Panc1 (cell line): ENCODE measurements around the gene GSG1L. TPM values are rescaled to one million over a fixed set of nuclear protein-coding genes. Genes with fewer than 3 reads are reported as not detected.

Experiments used
- ATAC-seq: fragments of 200-7000 bp; cut with Tn5 transposase; 2 replicates; pipeline ENCODE4 v1.9.1; 2020; ENCODE audit warnings: mild to moderate bottlenecking, moderate library complexity
- BruUV-seq: library from RNA; stranded (reverse); fragments of 400-500 nt; replicated peaks from 2 replicates; lab custom pipeline; 2021; lab: Mats Ljungman, UMichigan
- CTCF ChIA-PET: fragments of 300-600 bp; sonication (Branson Sonifier 250); formaldehyde crosslinking; loops from one replicate; lab custom pipeline; 2022; ENCODE audit warnings: antibody characterized with exemption; lab: Charles Lee
- POLR2A ChIA-PET: fragments of 300-600 bp; sonication (Branson Sonifier 250); formaldehyde crosslinking; loops from one replicate; lab custom pipeline; 2022; ENCODE audit warnings: antibody characterized with exemption; lab: Charles Lee
- DNase-seq: peaks from one replicate; pipeline ENCODE4 v3.0.0-alpha.2; 2010; ENCODE audit warnings: low read depth, low spot score
- H3K27ac ChIP-seq: 2 replicates; pipeline ENCODE4 v1.5.1; 2011; ENCODE audit warnings: mild to moderate bottlenecking, low read length, inconsistent platforms
- H3K27me3 ChIP-seq: fragments of 200-500 bp; sonication (Bioruptor generic); 2 replicates; pipeline ENCODE4 v1.6.0; 2014; ENCODE audit warnings: low read length, inconsistent platforms; ENCODE audit not compliant: control insufficient read depth, insufficient read depth
- H3K36me3 ChIP-seq: fragments of 200-500 bp; sonication (Bioruptor generic); 2 replicates; pipeline ENCODE4 v1.5.1; 2014; ENCODE audit warnings: inconsistent platforms, mild to moderate bottlenecking, low read length, moderate library complexity; ENCODE audit not compliant: control insufficient read depth, insufficient read depth
- H3K4me1 ChIP-seq: 2 replicates; pipeline ENCODE4 v1.5.1; 2011; ENCODE audit warnings: inconsistent platforms, mild to moderate bottlenecking, low read length, moderate library complexity; ENCODE audit not compliant: control insufficient read depth, insufficient read depth
- H3K4me3 ChIP-seq, 2 experiments: 2 replicates each; pipeline ENCODE4 v1.5.1; 2011 to 2012; ENCODE audit warnings: low read depth in 2 of 2, low read length in 2 of 2, mild to moderate bottlenecking in 2 of 2, inconsistent platforms in 1 of 2, moderate library complexity in 1 of 2
- H3K9me3 ChIP-seq: fragments of 200-500 bp; sonication (Bioruptor generic); 2 replicates; pipeline ENCODE4 v1.5.1; 2014; ENCODE audit warnings: low read depth, mild to moderate bottlenecking, inconsistent platforms, low read length, moderate library complexity; ENCODE audit not compliant: control insufficient read depth, insufficient read depth
- CTCF ChIP-seq: fragments of 450-650 bp; IDR thresholded peaks from 2 replicates; pipeline ENCODE4 v1.5.1; 2017; ENCODE audit warnings: mild to moderate bottlenecking
- POLR2AphosphoS5 ChIP-seq: IDR thresholded peaks from 2 replicates; pipeline ENCODE4 v1.6.1; 2012; ENCODE audit warnings: mild to moderate bottlenecking, low read depth, low read length, moderate library complexity
- REST ChIP-seq, 2 experiments: IDR thresholded peaks; 2 replicates each; pipeline ENCODE4 v1.6.1; 2011 to 2012; ENCODE audit warnings: low read depth in 2 of 2, control low read depth in 1 of 2, low read length in 1 of 2, mild to moderate bottlenecking in 1 of 2, moderate library complexity in 1 of 2; ENCODE audit not compliant: insufficient read depth in 1 of 2
- SIN3A ChIP-seq: IDR thresholded peaks from 2 replicates; pipeline ENCODE4 v1.6.1; 2012; ENCODE audit warnings: low read depth, mild to moderate bottlenecking, low read length, moderate library complexity, borderline replicate concordance; ENCODE audit not compliant: insufficient read depth
- TCF7L2 ChIP-seq: IDR thresholded peaks from 2 replicates; pipeline ENCODE4 v1.6.1; 2011; ENCODE audit warnings: mild to moderate bottlenecking, low read depth, low read length, inconsistent platforms
- in situ Hi-C: cut with HindIII; loops from 2 replicates; pipeline ENCODE4 v1.10.0; 2016; ENCODE audit warnings: low sequenced_read_pairs, low pct_unique_long_range_greater_than_20kb
- intact Hi-C: fragments of 100-400 bp; cut with micrococcal nuclease; formaldehyde crosslinking; loops from one replicate; pipeline ENCODE4 v1.10.0; 2022; ENCODE audit not compliant: unreplicated experiment
- total RNA-seq: library from RNA; stranded (reverse); gene quantifications from one replicate; pipeline ENCODE4 v1.2.1, GENCODE V29; 2021; ENCODE audit not compliant: unreplicated experiment

Gene GSG1L
- total RNA-seq, 1 experiment from 2014 or later, result 0.08 TPM

- Histone ChIP-seq H3K4me1 (no peaks in the 10 kb centered on the region), H3K27me3 (peaks cover 4% of the 10 kb centered on the region; the same call in 1 of the 2 replicates), H3K4me3 (no peak overlapping the region), H3K9me3 (no peaks in the 10 kb centered on the region), H3K36me3 (no peaks in the 10 kb centered on the region), H3K27ac (no peak overlapping the region)
- in situ Hi-C loops (no loop called here), intact Hi-C loops (no loop called here)
- ATAC-seq, result peak; percentile 49; the same call in 1 of the 2 replicates
- no peak for DNase-seq
- no TSS peak for BruUV-seq
- CTCF ChIA-PET, result interaction anchor here (0.6 kb wide), 1 partner anchor 61 kb away, joined by 10 read pairs; no protein-coding TSS in a partner anchor
- TF ChIP-seq CTCF (no peak), REST (IDR thresholded peaks at IDR 0.05; ENCODE audit: insufficient read depth in 1 of 2, low read depth in 2 of 2, low read length in 1 of 2) (no peak), SIN3A (no peak)
- POLR2A ChIA-PET, result no interaction called here
Measured at GRCh38 chr16:27806388-27806787, 257.1 kb downstream of the GSG1L start.

- intact Hi-C loops, result no loop called here
- Histone ChIP-seq H3K36me3 (no peaks in the 10 kb centered on the region), H3K27ac (no peak overlapping the region), H3K9me3 (no peaks in the 10 kb centered on the region), H3K4me1 (no peaks in the 10 kb centered on the region), H3K4me3 (no peak overlapping the region), H3K27me3 (peaks cover 4% of the 10 kb centered on the region)
- no TSS peak for BruUV-seq
- POLR2A ChIA-PET, result no interaction called here
- ATAC-seq (0 out of 2 replicates have a peak, but pooled peaks have one; percentile 26), DNase-seq (no peak)
- TF ChIP-seq CTCF (no peak), REST (IDR thresholded peaks at IDR 0.05; ENCODE audit: insufficient read depth in 1 of 2, low read depth in 2 of 2, low read length in 1 of 2) (no peak), POLR2AphosphoS5 (no peak), SIN3A (no peak), TCF7L2 (no peak)
- in situ Hi-C loops, result no loop called here
- CTCF ChIA-PET, result interaction anchor here (0.6 kb wide), 1 partner anchor 62 kb away, joined by 10 read pairs; no protein-coding TSS in a partner anchor
Measured at GRCh38 chr16:27805828-27806351, 257.6 kb downstream of the GSG1L start.
